CD4-positive, alpha-beta T cell treated with Interleukin-15 for 4 hours (primary cell): Measurements from ENCODE around the gene AFDN.

Source experiments
- DNase-seq: peaks from one replicate; pipeline ENCODE4 v3.0.0-alpha.2; 2020; ENCODE audit warnings: low spot score

Gene AFDN

DNA sequence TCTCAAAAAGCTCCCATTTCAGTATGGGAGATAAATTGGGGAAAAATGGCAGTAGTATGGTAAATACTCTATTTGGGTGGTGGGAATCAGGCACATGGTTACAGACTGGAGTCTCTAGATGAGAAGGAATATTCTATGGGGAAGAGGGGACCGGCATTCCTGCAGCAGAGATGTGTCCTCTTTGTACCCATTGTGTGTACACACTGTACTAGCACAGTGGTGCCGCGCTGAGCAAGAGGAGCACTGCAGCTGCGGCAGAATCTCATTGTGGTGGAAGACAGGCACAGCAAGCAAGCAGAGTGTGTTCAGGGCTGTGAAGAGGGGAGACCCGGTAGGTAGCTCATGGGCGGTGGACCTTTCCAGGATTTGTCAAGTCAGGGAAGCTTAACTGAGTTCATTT, 13.0 kb downstream of the AFDN start:
- no peak for DNase-seq

DNA sequence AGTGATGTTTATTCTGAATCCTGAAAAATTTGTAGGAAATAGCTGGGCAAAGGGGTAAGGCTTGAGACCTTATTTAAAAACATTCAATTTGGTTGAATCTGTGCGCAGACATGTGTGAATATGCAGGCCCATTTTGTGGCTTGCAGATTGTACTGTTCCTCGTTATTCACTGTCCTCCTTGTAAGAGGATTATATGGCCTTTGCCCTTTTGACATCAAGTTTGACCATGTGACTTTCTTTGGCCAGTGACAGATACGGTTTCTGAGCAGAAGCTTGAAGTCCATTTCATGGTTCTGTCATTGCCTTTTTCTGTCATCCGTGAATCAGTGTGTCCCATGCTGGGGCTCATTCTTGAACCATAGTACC, 13.4 kb downstream of the AFDN start:
- no peak for DNase-seq

DNA sequence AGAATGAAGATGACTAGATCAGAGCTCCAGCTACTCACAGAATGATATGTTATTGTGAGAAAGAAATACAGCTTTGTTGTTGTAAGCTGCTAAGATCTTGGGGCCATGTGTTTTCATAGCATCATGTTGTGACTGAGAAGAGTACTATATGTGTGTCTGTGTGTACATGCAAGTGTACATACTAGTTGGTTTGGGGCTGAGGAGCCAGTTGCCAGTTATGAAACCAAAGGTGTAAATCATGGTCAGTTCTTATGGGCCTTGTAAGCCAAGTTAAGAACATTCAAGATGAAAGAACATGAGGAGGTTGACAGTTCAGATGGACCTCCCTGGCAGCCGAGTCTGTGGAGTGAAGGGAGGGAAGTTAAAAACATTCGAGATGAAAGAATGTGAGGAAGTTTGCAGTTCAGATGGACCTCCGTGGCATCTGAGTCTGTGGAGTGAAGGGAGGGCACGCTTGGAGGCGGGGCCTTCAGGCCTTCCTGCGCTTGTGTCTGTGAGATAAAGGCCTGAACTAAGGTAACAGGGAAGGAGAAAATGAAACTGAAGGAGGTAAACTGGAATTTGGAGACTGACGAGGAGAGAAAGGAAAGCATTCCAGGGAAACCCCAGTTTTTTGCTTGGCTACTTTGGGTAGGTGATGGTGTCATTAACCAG, 13.9 kb downstream of the AFDN start:
- DNase-seq: no peak

DNA sequence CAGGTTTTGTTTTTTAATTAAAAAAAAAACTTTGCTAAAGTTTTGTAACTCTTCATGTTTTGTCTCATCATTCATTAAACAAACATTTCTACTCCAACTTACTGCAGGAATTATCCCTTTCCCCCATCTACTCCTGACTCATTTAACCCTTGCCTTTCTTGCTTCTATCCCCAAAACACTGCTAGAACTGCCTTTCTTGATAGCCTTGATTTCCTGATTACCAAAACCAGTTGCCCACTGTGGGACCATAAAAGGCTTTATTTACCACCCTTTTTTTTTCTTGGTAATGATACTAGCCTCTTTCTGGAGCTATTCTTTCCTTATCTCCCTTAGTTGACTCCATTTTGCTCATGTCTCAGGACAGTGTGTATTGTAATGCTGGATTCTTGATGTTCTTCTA, 15.3 kb downstream of the AFDN start:
- no peak for DNase-seq

DNA sequence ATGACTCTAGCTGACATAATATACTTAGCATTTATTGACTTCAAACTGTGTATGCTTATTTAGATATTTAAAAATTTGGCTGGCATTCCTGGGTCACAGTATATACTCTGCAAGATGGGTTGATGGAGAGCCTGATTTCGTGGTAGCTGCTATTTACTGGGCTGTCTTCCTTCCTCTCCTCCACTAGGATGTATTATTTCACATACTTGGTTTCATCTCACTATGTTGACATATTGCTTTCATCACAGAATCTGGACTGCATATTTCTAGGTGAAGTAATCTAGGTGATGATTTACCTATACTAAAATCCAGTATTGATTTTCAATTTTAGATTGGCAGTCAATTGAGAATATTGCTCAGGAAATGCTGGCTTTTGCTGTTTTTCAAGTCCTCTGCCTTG, 15.7 kb downstream of the AFDN start:
- DNase-seq: no peak

DNA sequence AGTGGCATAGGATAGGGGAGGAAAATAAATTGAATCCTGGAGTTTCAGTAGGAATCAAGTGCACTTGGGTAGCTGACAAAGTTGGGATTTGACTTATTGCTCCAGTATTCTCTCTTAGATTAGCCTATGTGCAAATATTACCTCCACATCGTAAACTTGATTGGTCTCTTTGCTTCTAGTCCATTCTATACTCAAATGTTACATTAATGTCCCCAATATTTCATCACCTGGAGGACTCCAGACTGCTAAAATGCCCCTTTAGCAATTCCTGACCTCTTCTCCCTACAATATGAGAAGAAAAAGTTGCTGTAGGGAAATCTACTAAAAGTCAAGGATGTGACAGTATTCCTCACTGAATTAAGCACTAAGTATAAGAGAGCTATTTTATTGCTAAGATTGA, 16.3 kb downstream of the AFDN start:
- no peak for DNase-seq

DNA sequence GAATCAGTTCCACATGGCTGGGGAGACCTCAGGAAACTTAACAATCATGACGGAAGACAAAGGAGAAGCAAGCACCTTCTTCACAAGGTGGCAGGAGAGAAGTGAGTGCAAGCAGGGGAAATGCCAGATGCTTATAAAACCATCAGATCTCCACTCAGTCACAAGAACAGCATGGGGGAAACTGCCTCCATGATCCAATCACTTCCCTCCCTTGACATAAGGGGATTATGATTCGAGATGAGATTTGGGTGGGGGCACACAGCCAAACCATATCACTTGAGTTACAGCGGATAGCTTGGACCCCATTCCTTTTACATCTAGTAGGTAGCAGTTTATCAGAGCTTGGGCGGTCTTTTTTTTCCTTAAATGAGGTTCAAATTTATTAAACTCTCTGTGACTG, 19.1 kb downstream of the AFDN start:
- no peak for DNase-seq

DNA sequence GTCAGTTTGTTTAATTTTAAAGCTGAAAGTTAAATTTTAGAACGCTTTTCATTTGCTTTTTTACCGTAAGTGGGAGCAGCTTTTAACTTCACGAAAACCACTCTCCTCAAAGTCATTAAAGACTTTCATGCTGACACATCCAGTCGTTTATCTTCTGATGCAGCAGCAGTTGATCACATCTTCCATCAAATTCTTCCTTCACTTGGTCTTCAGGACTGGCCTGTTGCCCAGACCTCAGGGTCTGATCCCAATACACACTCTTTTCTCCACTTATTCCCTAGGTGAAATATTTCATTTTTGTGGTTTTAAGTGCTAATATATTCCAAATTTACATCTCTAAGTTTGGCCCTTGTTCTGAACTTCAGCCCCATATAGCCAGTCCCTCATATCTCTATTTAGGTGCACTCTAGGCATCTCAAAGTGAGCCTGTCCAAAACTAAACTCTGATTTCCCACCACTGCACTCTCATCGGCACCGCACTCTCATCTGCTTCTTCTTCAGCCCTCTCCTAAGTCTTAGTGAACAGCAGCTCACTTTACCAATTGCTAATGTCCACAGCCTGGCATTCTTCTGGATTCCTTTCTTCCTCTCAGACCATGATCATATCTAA, 20.4 kb downstream of the AFDN start:
- no peak for DNase-seq

DNA sequence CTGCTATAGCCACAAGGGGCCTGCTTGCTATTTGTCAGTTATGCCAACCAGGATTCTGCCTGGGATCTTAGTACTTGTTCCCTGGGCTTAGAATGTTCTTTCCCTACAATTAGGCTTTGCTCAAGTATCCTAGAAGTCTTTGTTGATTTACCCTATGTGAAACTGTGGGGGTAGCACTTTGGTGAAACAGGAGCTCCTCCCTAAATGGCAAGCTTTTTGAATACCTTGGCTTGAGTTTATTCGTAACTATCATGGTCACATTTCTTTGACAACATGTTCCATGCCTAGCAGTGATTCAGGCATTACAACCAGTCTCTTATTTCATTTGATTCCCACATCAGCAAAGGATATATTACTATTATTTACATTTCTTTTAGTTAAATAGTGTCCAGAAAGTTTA, 21.2 kb downstream of the AFDN start:
- no peak for DNase-seq

DNA sequence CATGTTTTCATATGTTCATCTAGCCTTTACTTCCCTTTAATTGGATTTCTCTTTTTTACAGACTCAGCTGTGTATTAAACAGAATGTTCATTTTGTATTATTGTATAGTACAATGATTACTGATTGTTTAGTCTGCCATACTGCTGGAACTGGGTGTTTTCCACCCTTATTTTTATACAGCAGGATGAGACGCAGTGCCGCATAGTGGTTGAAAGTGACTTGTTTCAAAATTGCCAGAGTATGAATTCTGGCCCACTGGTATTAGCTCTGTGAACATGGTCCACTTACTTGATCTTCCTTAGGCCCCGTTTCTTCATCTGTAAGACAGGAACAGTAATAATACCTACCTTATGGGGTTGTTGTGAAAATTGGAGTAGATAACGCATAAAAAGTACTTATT, 22.1 kb downstream of the AFDN start:
- no peak for DNase-seq

DNA sequence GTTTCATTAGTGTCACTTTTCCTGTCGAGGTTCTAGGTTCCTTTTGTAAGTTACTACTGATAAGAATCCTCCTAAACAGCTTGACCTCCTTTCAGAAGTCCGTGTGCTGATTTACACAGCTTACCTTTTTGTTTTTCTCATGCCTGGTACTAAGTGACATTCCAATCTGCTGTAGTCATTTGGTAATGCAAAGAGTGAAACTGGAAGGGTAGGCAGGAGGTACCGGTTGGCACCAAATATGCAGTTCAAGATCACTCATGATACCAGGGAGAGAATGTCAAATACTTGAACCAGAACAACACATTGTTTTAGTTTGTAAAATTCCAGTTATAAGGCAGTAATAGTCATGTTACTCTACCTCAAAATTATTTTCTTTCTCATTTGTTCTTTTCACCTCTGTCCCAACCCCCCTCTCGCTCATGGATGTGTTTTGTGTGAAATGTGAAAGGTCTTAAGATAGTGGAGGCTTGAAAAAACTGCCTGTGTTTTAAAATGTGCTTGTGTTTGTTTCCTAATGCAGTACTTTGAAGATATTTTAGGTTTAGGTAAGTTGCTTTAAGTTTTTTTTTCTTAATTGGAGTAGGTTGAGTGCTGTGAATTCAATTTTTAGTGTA, 23.2 kb downstream of the AFDN start:
- DNase-seq: no peak

DNA sequence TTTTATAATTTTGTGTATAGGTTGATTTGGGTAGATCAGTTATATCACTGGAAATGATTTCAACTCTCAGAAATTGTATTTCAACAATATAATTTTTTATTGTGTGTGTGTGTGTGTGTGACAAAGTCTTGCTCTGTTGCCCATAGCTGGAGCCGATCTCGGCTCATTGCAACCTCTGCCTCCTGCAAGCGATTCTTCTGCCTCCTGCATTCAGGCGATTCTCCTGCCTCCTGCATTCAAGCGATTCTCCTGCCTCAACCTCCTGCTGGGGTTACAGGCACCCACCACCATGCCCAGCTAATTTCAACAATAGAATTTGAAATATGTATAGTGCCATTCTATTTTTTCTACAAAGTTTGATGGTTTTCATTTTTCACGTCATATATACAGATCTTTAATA, 24.1 kb downstream of the AFDN start:
- DNase-seq: no peak

DNA sequence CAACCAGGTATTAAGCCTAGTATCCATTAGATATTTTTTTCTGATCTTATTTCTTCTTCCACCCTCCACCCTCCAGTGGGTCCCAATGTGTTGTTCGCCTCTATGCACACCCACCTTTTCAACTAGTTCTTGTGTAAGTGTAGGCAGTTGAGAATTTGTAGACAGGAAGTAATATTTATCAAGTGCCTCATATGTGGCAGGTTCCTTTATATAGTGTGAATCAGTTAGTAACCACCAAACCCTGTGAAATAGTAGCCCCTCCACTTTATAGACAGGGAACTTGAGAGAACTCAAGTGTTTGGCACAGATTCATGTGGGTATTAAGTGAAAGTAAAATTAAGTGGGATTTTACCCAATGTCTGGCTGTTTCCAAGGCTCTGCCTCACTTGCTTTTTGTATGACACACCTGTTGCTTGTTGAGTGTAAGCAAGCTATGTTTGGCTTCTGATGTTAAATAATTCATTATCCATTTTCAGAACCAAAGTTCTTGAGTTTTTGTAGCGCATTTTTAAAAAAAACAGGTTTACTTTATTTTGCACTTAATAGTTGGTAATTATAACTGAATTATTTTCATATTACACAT, 24.8 kb downstream of the AFDN start:
- no peak for DNase-seq

DNA sequence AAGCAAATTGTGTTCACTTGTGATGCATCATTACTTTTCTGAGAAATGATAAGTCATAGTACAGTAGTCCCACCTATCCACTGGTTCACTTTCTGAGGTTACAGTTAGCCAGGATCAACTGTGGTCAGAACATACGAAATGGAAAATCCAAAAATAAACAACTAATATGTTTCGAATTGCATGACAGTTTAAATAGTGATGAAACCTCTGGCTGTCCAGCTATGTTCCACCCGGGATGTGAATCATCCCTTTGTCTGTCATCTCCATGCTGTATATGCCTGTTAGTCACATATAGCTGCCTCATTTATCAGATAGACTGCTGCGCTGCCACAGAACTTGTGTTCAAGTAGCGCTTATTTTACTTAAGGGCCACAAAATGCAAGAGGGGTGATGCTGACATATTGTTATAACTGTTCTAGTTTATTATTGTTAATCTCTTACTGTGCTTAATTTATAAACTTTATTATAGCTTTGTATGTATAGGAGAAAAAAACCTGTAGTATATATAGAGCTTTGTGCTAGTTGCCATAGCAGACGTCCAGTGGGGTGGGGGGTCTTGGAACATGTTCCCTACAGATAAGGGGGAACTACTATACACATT, 29.2 kb downstream of the AFDN start:
- no peak for DNase-seq

DNA sequence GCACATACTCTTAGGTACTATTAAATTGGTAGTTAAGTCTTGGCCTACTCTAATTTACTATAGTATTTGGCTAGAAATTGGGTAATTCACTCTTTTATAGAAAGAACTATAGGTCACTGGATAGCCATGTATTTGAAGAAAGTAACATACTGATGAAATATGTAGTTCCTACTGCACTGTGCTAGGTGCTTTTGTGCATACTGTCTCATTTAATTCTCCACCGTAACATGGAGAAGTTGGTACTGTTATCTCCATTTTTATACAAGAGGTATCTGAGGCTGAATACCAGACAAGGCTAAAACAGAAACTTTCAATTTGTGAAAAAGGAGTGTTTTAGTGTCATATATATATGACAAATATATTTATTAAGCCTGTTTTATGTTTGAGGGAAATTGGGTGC, 29.8 kb downstream of the AFDN start:
- no peak for DNase-seq

DNA sequence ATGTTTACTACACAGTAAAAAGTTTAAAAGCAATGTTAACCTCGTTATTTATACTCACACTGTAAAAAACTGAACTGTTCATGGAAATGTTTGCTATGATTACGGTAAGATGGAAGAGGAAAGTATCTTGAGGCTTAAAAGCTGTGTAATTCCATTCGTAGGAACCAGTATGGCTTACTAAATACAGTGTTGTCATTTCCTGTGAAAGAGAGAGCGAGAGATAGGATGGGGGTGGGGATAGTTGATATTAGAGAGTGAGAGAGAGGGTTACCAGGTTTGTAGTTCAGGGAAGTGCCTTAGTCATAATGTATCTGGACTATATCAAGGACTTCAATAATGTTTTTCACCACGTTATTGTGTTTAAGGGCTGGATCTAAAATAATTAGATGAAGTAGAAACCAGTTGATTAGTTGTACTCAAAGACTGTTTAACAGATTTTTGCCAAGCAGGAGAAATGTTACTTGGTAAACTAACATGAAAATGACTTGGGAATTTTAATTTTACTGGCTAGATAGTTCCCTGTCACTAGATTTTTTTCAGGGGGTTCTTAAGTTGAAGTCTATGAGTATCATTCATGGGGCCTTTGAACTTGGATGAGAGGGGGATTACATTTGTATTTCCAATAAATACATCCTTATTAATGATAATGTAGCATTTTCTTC, 30.4 kb downstream of the AFDN start:
- peak; percentile 27 for DNase-seq

DNA sequence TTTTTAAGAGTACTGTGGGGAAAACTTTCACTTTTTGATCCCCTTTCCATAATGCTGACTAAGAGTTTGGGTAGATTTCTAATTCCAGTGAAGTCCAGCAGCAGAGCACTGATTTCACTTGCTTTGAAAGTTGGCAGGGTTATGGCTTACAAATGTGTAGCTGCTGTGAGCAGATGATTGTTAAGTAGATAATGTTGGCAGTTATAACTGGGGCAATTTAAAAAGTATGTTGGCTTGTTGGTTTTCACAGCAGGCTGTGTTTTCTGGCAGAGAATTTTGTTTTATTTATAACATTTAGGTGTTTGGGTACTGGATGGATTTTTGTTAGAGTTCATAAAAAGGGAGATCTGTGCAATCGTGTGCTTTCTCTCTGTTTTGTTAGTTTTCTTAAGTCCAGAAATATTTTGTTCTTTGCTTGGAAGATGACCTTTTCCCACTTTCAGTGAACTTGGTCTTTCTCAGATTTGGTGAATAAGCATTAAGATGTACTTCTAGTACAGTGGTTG, 31.4 kb downstream of the AFDN start:
- no peak for DNase-seq

DNA sequence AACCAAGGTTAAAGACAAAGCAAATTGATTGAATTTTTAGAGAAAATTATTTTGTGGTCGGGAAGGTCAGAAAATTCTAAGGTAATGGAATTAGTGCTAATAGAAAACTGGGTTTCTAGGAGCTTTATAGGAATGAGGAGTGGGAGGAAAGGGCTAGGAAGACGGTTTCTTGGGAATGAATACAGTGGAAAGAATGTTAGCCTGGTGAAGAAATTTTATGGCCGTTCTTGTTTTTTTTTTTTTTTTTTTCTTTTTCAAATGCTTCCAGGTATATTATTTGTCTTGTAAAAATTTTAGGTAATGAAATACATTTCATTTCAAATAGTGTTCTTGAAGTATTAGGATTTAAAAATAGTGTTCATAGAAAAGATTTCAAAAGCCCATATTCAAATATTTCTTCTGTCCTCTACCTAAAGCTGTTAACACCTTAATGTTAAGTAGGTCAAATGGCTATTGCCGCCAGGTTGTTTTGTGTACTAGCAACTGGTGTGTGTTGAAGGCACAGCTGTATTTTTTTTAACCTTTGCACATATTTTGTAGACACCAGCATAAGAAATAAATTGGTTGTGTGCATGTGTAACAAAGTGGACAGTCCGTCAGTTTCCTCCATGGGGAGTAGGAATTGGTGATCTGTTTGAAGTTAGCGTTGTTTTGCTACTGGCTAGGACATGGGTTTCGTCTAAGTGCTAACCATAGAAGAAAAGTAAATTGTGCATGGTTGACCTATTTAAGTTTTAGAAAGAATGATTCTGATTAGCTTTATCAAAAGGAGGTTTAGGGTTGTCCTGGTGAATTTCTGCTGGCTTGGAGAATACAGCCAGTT, 32.3 kb downstream of the AFDN start:
- no peak for DNase-seq

DNA sequence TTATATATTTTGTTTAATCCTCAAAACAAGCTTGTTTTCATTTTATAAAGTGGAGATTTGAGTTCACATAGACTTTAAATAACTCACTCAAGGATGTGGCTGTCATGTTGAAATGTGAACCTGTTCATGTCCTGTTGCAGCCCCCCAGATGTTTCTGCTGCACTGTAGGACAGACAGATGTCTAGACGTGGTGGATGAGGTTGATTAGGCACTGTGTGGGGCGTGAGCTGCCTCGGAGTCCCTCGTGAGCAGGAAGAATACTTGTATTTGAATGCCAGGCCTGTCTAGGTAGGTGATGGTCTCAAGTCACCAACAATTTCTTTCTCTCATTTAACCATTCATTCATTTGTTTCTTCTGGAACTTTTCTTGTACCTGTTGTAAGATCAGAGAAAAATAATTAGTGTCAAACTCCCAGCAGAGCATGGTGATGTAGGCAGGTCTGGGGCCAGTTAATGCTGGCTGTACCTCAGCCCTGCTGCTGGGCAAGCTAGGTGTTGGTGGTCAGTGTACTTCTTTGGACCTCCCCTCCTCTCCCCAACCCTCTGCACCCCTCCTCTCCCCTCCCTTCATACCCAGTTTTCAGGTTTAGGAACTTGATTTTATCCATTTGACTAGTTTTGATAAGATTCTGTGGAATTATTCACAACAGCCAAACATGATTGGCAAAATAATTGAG, 34.0 kb downstream of the AFDN start:
- no peak for DNase-seq

DNA sequence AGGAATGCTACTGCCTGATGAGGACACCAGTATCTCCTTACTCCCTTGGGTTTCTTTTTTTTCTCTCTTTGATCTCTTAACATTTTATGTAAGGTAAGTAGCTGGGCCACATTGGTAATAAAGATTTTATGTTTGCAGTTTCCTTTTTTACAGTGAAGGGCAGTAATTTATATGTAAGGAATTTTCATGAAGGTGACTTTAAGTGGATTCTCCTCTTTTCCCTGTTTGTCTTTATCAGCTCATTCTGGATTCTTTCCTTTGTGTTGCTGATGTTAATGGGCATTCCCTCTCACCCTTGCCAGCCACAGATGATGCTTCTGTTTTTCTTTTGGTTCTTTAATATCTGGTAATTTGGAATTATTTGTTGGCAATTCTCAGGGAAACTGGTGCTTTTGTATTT, 34.7 kb downstream of the AFDN start:
- no peak for DNase-seq

DNA sequence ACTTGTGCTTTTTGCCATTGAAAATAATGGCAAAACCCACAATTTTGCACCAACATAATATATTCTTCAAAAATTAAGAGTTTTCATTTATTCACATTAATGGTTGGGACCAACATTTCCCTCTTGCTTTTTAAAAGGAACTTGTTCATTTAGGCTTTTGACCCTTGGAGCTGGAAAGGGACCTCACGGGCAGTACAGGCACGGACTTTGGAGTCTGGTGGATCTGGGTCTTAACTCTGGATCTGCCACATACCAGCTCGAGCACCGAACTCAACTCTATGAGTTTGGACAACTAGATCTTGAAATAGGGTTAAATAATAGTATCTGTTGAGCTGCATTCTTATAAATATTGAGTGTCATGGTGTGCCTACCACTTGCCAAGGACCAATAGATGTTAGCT, 37.2 kb downstream of the AFDN start:
- no peak for DNase-seq
